ENCODE measurements around the gene PDE2A.

The PDE2A gene

GRCh38 chr11:72673943-72674828, at the start of gene PDE2A:
Gene PDE2A (minus strand): TSS chr11:72674422. CDS start chr11:72674207, 215 bp downstream.
- no peak for DNase-seq

GRCh38 chr11:72723508-72723907, 49.3 kb upstream of the PDE2A start:
- no peak for DNase-seq

GRCh38 chr11:72722050-72722748, 48.0 kb upstream of the PDE2A start:
- peak; percentile 81 for DNase-seq

GRCh38 chr11:72721689-72722049, 47.4 kb upstream of the PDE2A start:
- peak; percentile 44 for DNase-seq

GRCh38 chr11:72721276-72721675, 47.1 kb upstream of the PDE2A start:
- DNase-seq = no peak

- no peak for DNase-seq
These were observed 46.6 kb upstream of the PDE2A start for GRCh38 chr11:72720784-72721183.

- DNase-seq = no peak
These were observed 45.8 kb upstream of the PDE2A start for GRCh38 chr11:72720047-72720446.

GRCh38 chr11:72719551-72719950, 45.3 kb upstream of the PDE2A start:
- DNase-seq = no peak

GRCh38 chr11:72719144-72719543, 44.9 kb upstream of the PDE2A start:
- no peak for DNase-seq

- no peak for DNase-seq
These were observed 43.9 kb upstream of the PDE2A start for GRCh38 chr11:72718101-72718501.

- DNase-seq = no peak
These were observed 42.7 kb upstream of the PDE2A start for GRCh38 chr11:72716788-72717435.

- DNase-seq = no peak
These were observed 42.1 kb upstream of the PDE2A start for GRCh38 chr11:72716290-72716689.

GRCh38 chr11:72712841-72713240, 38.6 kb upstream of the PDE2A start:
- DNase-seq = no peak

GRCh38 chr11:72712168-72712751, 38.0 kb upstream of the PDE2A start:
- DNase-seq = no peak

- DNase-seq = no peak
These were observed 36.9 kb upstream of the PDE2A start for GRCh38 chr11:72711141-72711540.

- DNase-seq = no peak
These were observed 36.1 kb upstream of the PDE2A start for GRCh38 chr11:72710278-72710677.

- DNase-seq = no peak
These were observed 35.4 kb upstream of the PDE2A start for GRCh38 chr11:72709478-72710238.

GRCh38 chr11:72707032-72707431, 32.8 kb upstream of the PDE2A start:
- no peak for DNase-seq

- DNase-seq = no peak
These were observed 32.4 kb upstream of the PDE2A start for GRCh38 chr11:72706579-72706978.

GRCh38 chr11:72705442-72706365, 31.5 kb upstream of the PDE2A start:
- no peak for DNase-seq

- DNase-seq = no peak
These were observed 30.6 kb upstream of the PDE2A start for GRCh38 chr11:72704783-72705265.
